Mucosa of descending colon (tissue), 3 donors: ENCODE results near the gene DMGDH. TPM values are rescaled to one million over a fixed set of nuclear protein-coding genes. Genes with fewer than 3 reads are reported as not detected.

ENCODE experiments used
- ATAC-seq: fragments of 200-7000 bp; cut with Tn5 transposase; one replicate; pipeline ENCODE4 v1.9.1; 2020; ENCODE audit warnings: mild to moderate bottlenecking, moderate library complexity
- DNase-seq, 3 donors: peaks; one replicate each; pipeline ENCODE4 v3.0.0-alpha.2; 2020
- H3K36me3 ChIP-seq: fragments of 200-600 bp; one replicate; pipeline ENCODE4 v1.8.0; 2021; ENCODE audit warnings: low read depth, mild to moderate bottlenecking
- H3K4me1 ChIP-seq: fragments of 200-600 bp; one replicate; pipeline ENCODE4 v1.8.0; 2021; ENCODE audit warnings: low read depth, mild to moderate bottlenecking
- H3K4me3 ChIP-seq: fragments of 200-600 bp; one replicate; pipeline ENCODE4 v1.8.0; 2021; ENCODE audit warnings: mild to moderate bottlenecking
- H3K9me3 ChIP-seq: fragments of 200-600 bp; one replicate; pipeline ENCODE4 v1.8.0; 2021; ENCODE audit warnings: mild to moderate bottlenecking
- intact Hi-C, 2 donors: fragments of 100-400 bp; cut with DNase I in 1 of 2; cut with micrococcal nuclease in 1 of 2; formaldehyde crosslinking; loops; one replicate each; pipeline versions ENCODE4 v1.11.0 to v1.11.1; 2022; cut with DNase I, micrococcal nuclease
- total RNA-seq, 3 donors: library from RNA; stranded (reverse); fragmentation: NEBNext Ultra II Directional in 2 of 3; extraction: Animal tissue kit (Norgen Biotek cat#: 25700) in 2 of 3; gene quantifications; one replicate each; pipeline versions ENCODE4 v1.2.1 to v1.2.4, GENCODE V29; 2021 to 2023
- TF ChIP-seq, protein P1 (sequence below): fragments of 200-600 bp; IDR thresholded peaks from one replicate; pipeline ENCODE4 v1.8.0; 2022; ENCODE audit warnings: antibody characterized with exemption, mild to moderate bottlenecking
- donor health status: DM: no; HTN: no; CAD: no; lungs with moderate emphysema.
- donor health status: DM: no; HTN: no; CAD: no.
- donor health status: DM: no; HTN: yes; CAD: no.

DMGDH gene
- total RNA-seq, 3 donors from 2014 or later: 1.2 to 3.6 (median 1.8) TPM

GRCh38 chr5:78979117-78979742 lies 90.2 kb downstream of the DMGDH start:
- intact Hi-C loops: no loop called here
- Histone ChIP-seq H3K9me3 (no peaks in the 10 kb centered on the region), H3K36me3 (no peaks in the 10 kb centered on the region), H3K4me3 (no peak overlapping the region), H3K4me1 (peaks cover 20% of the 10 kb centered on the region)
- DNase-seq (peak in 2 of 3 donors; percentile 48 to 55), ATAC-seq (peak; percentile 18)
- TF ChIP-seq, protein P1, sequence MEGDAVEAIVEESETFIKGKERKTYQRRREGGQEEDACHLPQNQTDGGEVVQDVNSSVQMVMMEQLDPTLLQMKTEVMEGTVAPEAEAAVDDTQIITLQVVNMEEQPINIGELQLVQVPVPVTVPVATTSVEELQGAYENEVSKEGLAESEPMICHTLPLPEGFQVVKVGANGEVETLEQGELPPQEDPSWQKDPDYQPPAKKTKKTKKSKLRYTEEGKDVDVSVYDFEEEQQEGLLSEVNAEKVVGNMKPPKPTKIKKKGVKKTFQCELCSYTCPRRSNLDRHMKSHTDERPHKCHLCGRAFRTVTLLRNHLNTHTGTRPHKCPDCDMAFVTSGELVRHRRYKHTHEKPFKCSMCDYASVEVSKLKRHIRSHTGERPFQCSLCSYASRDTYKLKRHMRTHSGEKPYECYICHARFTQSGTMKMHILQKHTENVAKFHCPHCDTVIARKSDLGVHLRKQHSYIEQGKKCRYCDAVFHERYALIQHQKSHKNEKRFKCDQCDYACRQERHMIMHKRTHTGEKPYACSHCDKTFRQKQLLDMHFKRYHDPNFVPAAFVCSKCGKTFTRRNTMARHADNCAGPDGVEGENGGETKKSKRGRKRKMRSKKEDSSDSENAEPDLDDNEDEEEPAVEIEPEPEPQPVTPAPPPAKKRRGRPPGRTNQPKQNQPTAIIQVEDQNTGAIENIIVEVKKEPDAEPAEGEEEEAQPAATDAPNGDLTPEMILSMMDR: no peak

DNA sequence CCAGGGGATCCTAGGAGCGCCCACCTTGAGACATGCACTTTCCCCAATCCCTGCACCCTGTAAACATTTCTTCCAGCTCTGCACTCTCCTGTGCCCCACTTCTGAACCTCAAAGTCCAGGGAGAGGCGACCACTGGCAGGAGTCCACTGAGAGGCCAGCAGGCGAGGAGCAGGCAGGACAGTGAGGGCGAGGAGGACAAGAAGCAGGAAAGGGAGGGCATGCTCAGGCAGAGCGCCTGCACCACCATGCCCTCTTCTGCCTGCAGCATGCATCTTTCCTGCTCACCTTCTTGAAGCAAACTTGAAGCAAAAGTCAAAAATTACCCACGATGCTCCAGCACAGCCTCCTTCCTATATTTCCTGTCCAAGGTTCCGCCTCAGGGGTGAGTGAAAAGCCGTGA lies 94.4 kb downstream of the DMGDH start:
- Histone ChIP-seq H3K9me3 (no peaks in the 10 kb centered on the region), H3K4me1 (peaks cover 46% of the 10 kb centered on the region), H3K36me3 (no peaks in the 10 kb centered on the region), H3K4me3 (no peak overlapping the region)
- ATAC-seq (no peak), DNase-seq (no peak)
- intact Hi-C loops: no loop called here
- TF ChIP-seq, protein P1: no peak

- Histone ChIP-seq H3K4me1 (peaks cover 46% of the 10 kb centered on the region), H3K9me3 (no peaks in the 10 kb centered on the region), H3K4me3 (no peak overlapping the region), H3K36me3 (no peaks in the 10 kb centered on the region)
- intact Hi-C loops: no loop called here
- no peak for DNase-seq
- TF ChIP-seq, protein P1: no peak
- peak; percentile 58 for ATAC-seq
These were observed 94.9 kb downstream of the DMGDH start for GRCh38 chr5:78974601-78975000.

- Histone ChIP-seq H3K4me3 (no peak overlapping the region), H3K9me3 (no peaks in the 10 kb centered on the region), H3K36me3 (no peaks in the 10 kb centered on the region), H3K4me1 (peaks cover 46% of the 10 kb centered on the region)
- TF ChIP-seq, protein P1: no peak
- peak; percentile 17 for ATAC-seq
- intact Hi-C loops: no loop called here
- DNase-seq: peak in 1 of 3 donors; percentile 43
These were observed 95.5 kb downstream of the DMGDH start for GRCh38 chr5:78974011-78974410.

- TF ChIP-seq, protein P1: no peak
- Histone ChIP-seq H3K9me3 (no peaks in the 10 kb centered on the region), H3K36me3 (no peaks in the 10 kb centered on the region), H3K4me3 (no peak overlapping the region), H3K4me1 (peaks cover 46% of the 10 kb centered on the region)
- peak in 2 of 3 donors; percentile 54 to 72 for DNase-seq
- peak; percentile 52 for ATAC-seq
- intact Hi-C loops: no loop called here
These were observed 96.6 kb downstream of the DMGDH start for GRCh38 chr5:78972654-78973428.
